Loucy (cell line): ENCODE measurements around the gene HSPB9.

Experiments used
- H2AFZ ChIP-seq: fragments of 200-600 bp; sonication (generic); 2 replicates; pipeline ENCODE4 v1.6.0; 2016; ENCODE audit warnings: antibody characterized with exemption, mild to moderate bottlenecking, low read length, moderate library complexity
- H3F3A ChIP-seq: fragments of 200-600 bp; 2 replicates; pipeline ENCODE4 v1.6.0; 2016; ENCODE audit warnings: antibody characterized with exemption, low read depth, mild to moderate bottlenecking
- H3K27me3 ChIP-seq: fragments of 200-600 bp; sonication (generic); 2 replicates; pipeline ENCODE4 v1.6.1; 2014; ENCODE audit warnings: low read length, mild to moderate bottlenecking; ENCODE audit not compliant: insufficient read depth, poor library complexity, severe bottlenecking
- H3K36me3 ChIP-seq: fragments of 200-600 bp; sonication (generic); 2 replicates; pipeline ENCODE4 v1.6.1; 2016; ENCODE audit warnings: low read length; ENCODE audit not compliant: insufficient read depth
- H3K4me1 ChIP-seq: fragments of 200-600 bp; sonication (generic); 2 replicates; pipeline ENCODE4 v1.5.1; 2014; ENCODE audit warnings: low read length, mild to moderate bottlenecking; ENCODE audit not compliant: insufficient read depth, poor library complexity, severe bottlenecking
- H3K4me2 ChIP-seq: fragments of 200-600 bp; sonication (generic); 2 replicates; pipeline ENCODE4 v1.6.0; 2014; ENCODE audit warnings: antibody characterized with exemption, low read length, low read depth, mild to moderate bottlenecking; ENCODE audit not compliant: poor library complexity, severe bottlenecking
- H3K4me3 ChIP-seq: fragments of 200-600 bp; sonication (generic); 2 replicates; pipeline ENCODE4 v1.5.1; 2014; ENCODE audit warnings: low read length, mild to moderate bottlenecking, mixed read lengths; ENCODE audit not compliant: poor library complexity, severe bottlenecking
- H3K79me2 ChIP-seq: fragments of 200-600 bp; sonication (generic); 2 replicates; pipeline ENCODE4 v1.6.1; 2014; ENCODE audit warnings: low read length; ENCODE audit not compliant: insufficient read depth
- H3K9ac ChIP-seq: fragments of 200-600 bp; sonication (generic); 2 replicates; pipeline ENCODE4 v1.6.0; 2014; ENCODE audit warnings: mild to moderate bottlenecking, low read depth, low read length, moderate library complexity; ENCODE audit not compliant: poor library complexity, severe bottlenecking
- H3K9me2 ChIP-seq: fragments of 200-600 bp; sonication (generic); replicated peaks from 2 replicates; pipeline ENCODE4 v1.6.1; 2016; ENCODE audit warnings: low read depth, low read length, mixed read lengths
- H3K9me3 ChIP-seq: fragments of 200-600 bp; sonication (generic); 2 replicates; pipeline ENCODE4 v1.6.1; 2014; ENCODE audit warnings: mild to moderate bottlenecking, antibody characterized with exemption, low read length, low read depth; ENCODE audit not compliant: insufficient read depth
- H4K20me1 ChIP-seq: fragments of 200-600 bp; sonication (generic); 2 replicates; pipeline ENCODE4 v1.6.0; 2014; ENCODE audit warnings: antibody characterized with exemption, low read length, mild to moderate bottlenecking; ENCODE audit not compliant: insufficient read depth, poor library complexity, severe bottlenecking
- CTCF ChIP-seq: fragments of 200-600 bp; sonication (generic); conservative IDR thresholded peaks from 2 replicates; pipeline ENCODE4 v1.5.1; 2014; ENCODE audit warnings: mild to moderate bottlenecking, antibody characterized with exemption, low read length
- EZH2phosphoT487 ChIP-seq: fragments of 200-600 bp; IDR thresholded peaks from 2 replicates; pipeline ENCODE4 v1.6.1; 2018; ENCODE audit warnings: antibody characterized with exemption, mild to moderate bottlenecking, moderate library complexity, borderline replicate concordance

HSPB9 gene

GRCh38 chr17:42111265-42111636 is 11.4 kb upstream of the HSPB9 start:
- TF ChIP-seq CTCF, result no peak
- no peak for TF ChIP-seq EZH2phosphoT487
- Histone ChIP-seq H2AFZ (no peak overlapping the region), H3K4me3 (peak overlapping the region; percentile 82), H3K9me2 (no peaks in the 10 kb centered on the region), H3K4me1 (peaks cover 30% of the 10 kb centered on the region), H3K9me3 (no peaks in the 10 kb centered on the region), H3K27me3 (no peaks in the 10 kb centered on the region), H3K9ac (peak overlapping the region; percentile 95), H4K20me1 (no peaks in the 10 kb centered on the region), H3K4me2 (peak overlapping the region; percentile 79), H3F3A (no peaks in the 10 kb centered on the region), H3K79me2 (peaks cover 9% of the 10 kb centered on the region; the same call in 1 of the 2 replicates), H3K36me3 (no peaks in the 10 kb centered on the region)

DNA sequence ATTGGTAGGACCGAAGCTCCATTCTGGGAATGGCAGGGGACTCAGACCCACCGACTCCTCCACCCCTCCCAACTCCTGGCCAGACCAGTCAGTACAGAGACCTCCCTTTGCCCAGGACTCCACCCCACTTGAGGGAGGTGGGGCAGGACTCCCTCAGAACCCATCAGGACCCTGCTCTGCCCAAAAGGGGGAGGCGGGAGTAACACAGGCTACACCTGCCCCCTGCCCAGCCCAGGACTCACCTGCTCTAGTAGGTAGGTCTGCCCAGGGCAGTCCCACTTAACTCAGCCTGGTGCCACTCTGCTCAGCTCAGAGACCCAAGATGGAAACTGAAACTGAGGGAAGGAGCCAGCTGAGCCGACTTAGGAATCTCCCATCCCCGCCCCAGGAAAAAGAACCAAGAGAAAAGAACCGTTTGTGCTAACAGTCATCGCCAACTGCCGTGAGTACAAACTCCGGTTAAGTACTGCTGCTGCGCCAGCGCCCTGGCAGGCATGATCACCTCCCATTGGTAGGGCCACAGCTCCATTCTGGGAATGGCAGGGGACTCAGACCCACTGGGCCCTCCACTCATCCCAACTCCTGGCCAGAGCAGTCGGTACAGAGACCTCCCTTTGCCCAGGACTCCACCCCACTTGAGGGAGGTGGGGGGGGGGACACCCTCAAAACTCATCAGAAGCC is 10.6 kb upstream of the HSPB9 start:
- H3F3A ChIP-seq, result no peaks in the 10 kb centered on the region
- peak overlapping the region; percentile 95 for H3K9ac ChIP-seq
- TF ChIP-seq EZH2phosphoT487 (no peak), CTCF (no peak)
- no peaks in the 10 kb centered on the region for H4K20me1 ChIP-seq
- no peaks in the 10 kb centered on the region for H3K36me3 ChIP-seq
- no peaks in the 10 kb centered on the region for H3K9me2 ChIP-seq
- no peaks in the 10 kb centered on the region for H3K9me3 ChIP-seq
- H2AFZ ChIP-seq, result peak overlapping the region; percentile 7; the same call in 1 of the 2 replicates
- peak overlapping the region; percentile 79 for H3K4me2 ChIP-seq
- H3K4me1 ChIP-seq, result peaks cover 30% of the 10 kb centered on the region
- peaks cover 9% of the 10 kb centered on the region; the same call in 1 of the 2 replicates for H3K79me2 ChIP-seq
- H3K4me3 ChIP-seq, result peak overlapping the region; percentile 82
- no peaks in the 10 kb centered on the region for H3K27me3 ChIP-seq

- Histone ChIP-seq H3K4me3 (peak within 1 kb of the TSS; percentile 82), H2AFZ (peak within 1 kb of the TSS; percentile 7; the same call in 1 of the 2 replicates), H3K4me2 (peak within 1 kb of the TSS; percentile 79), H3K9ac (peak within 1 kb of the TSS; percentile 95), H4K20me1 (no peaks in the 10 kb centered on the region), H3K36me3 (no peaks in the 10 kb centered on the region; the same call in 1 of the 2 replicates), H3K27me3 (no peaks in the 10 kb centered on the region), H3K9me2 (no peaks in the 10 kb centered on the region), H3K4me1 (peaks cover 30% of the 10 kb centered on the region), H3K9me3 (no peaks in the 10 kb centered on the region), H3K79me2 (peaks cover 9% of the 10 kb centered on the region; the same call in 1 of the 2 replicates), H3F3A (no peaks in the 10 kb centered on the region)
- TF ChIP-seq CTCF (no peak), EZH2phosphoT487 (no peak)
Observed at GRCh38 chr17:42112552-42113176, 9.9 kb upstream of the HSPB9 start, which contains the start of gene DHX58. TSS of gene DHX58 (minus strand) at chr17:42112714. CDS start at chr17:42111892, 822 bp downstream.
